RWPE1 (cell line): ENCODE results near the gene GNS.
A peak's percentile ranks its signal among the peaks of the same experiment; 100 is the strongest.
"Not testable (repeated sequence)": the region's sequence is repeated elsewhere in the genome, so short reads cannot be mapped to it uniquely, and the experiment has no call there.

ENCODE experiments used
- CTCF ChIA-PET: fragments of 350-600 bp; sonication (Branson Sonifier 250); formaldehyde crosslinking; extraction: SDS; loops from one replicate; lab custom pipeline; 2021; lab: Yijun Ruan, JAX
- POLR2A ChIA-PET: fragments of 400-600 bp; formaldehyde crosslinking; extraction: SDS; loops from one replicate; lab custom pipeline; 2020; ENCODE audit warnings: antibody characterized with exemption; ENCODE audit not compliant: low non-redundant PET; lab: Yijun Ruan, JAX
- DNase-seq: peaks from one replicate; pipeline ENCODE4 v3.0.0; 2012; ENCODE audit warnings: low spot score
- H3K27ac ChIP-seq: fragments of 450-650 bp; 2 replicates; pipeline ENCODE4 v1.5.1; 2017
- TF ChIP-seq, protein P1 (sequence below): fragments of 450-650 bp; conservative IDR thresholded peaks from 2 replicates; pipeline ENCODE4 v1.5.1; 2017; ENCODE audit warnings: low read depth, mild to moderate bottlenecking

GNS gene

DNA sequence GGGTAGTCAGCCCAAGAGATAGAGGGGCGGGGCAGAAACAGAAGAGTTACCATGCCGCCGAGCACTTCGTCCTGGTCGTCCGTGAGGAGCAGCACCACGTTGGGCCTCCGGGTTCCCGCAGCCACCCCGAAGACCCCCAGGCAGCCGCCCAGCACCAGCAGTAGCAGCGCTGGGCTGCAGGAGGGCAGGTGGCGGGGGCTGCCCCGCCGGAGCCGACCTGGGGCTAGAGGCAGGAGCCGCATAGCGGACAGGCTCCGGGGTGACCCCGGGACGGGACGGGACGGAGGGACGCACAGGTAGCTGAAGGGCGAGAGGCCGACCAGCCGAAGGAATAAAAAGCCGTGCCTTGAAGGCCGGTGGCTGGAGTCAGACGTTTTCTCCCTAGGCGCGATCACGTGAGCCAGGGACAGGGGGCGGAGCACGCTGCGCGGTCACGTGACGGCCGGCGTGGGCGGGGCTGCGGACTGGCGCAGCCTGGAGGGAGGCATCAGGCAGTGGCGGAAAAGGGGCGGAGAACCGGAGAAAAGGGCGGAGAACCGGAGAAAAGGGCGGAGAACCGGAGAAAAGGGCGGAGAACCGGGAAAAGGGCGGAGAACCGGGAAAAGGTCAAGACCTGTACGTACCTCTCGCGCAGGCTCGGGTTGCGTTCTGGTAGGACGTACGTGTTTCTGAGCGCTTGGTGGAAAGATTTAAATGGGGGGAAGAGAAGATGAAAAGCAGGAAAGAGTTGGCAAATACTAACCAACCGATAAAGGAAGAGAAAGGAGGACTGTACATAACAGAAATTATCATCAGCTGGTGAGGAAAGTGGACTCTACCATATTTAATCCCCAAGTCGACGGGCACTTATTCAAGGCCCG, at the start of gene GNS:
Gene GNS, minus strand, starts transcription at position 372 of the 860 bp plus-strand sequence. Its CDS starts 130 bp downstream, at position 242.
- DNase-seq = peak; percentile 97
- POLR2A ChIA-PET = no interaction called here
- CTCF ChIA-PET = interaction anchor here (0.6 to 0.8 kb wide), 2 partner anchors 48 to 136 kb away, joined by 3 read pairs; no protein-coding TSS in a partner anchor
- TF ChIP-seq, protein P1, sequence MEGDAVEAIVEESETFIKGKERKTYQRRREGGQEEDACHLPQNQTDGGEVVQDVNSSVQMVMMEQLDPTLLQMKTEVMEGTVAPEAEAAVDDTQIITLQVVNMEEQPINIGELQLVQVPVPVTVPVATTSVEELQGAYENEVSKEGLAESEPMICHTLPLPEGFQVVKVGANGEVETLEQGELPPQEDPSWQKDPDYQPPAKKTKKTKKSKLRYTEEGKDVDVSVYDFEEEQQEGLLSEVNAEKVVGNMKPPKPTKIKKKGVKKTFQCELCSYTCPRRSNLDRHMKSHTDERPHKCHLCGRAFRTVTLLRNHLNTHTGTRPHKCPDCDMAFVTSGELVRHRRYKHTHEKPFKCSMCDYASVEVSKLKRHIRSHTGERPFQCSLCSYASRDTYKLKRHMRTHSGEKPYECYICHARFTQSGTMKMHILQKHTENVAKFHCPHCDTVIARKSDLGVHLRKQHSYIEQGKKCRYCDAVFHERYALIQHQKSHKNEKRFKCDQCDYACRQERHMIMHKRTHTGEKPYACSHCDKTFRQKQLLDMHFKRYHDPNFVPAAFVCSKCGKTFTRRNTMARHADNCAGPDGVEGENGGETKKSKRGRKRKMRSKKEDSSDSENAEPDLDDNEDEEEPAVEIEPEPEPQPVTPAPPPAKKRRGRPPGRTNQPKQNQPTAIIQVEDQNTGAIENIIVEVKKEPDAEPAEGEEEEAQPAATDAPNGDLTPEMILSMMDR = no peak
- peak within 1 kb of the TSS; percentile 78 for H3K27ac ChIP-seq

DNA sequence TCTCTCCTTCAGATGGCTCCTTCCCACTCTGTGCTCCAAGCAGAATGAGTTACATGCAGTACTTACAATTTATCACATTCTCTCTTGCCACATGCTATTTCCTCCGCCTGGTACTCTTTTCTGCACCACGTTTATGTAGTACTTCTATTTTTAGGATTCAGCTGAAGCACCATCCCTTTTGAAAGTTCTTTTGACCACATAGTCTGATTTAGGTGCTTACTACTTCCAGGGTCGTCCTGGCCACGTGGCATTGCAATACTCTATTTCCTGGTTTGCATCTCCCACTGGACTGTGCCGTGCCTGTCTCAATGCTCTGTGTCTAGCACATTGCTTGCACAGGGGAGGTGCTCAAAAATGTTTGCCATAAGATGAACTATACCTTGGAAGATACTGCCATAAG, 48.9 kb upstream of the GNS start:
- ChIA-PET CTCF (no interaction called here), POLR2A (no interaction called here)
- H3K27ac ChIP-seq = no peak overlapping the region
- TF ChIP-seq, protein P1 = no peak
- no peak for DNase-seq

DNA sequence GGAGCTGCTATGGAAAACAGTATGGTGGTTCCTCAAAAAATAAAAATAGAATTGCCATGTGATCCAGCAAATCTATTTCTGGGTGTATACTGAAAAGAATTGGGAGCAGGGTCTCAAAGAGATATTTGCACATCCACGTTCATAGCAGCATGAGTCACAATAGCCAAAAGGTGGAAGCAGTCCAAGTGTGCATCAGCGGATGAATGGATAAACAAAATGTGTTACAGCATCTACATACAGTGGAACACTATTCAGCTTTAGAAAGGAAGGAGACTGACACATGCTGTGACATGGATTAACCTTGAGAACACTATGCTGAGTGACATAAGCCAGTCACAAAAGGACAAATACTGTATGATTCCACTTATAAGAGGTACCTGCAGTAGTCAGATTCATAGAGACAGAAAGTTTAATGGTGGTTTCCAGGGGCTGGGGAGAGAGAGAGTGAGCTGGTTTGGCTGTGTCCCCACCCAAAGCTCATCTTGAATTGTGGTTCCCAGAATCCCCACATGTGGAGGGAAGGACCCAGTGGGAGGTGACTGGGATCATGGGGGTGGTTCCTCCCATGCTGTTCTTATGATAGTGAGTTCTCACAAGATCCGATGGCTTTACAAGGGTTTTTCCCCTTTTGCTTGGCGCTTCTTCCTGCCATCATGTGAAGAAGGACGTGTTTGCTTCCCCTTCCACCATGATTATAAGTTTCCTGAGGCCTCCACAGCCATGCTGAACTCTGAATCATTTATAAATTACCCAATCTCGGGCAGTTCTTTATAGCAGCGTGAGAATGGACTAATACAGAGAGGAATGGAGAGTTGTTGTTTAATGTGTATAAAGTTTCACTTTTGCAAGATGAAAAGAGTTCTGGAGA, 47.6 kb upstream of the GNS start:
- POLR2A ChIA-PET = no interaction called here
- DNase-seq = no peak
- CTCF ChIA-PET = interaction anchor here (0.6 to 1.4 kb wide), 3 partner anchors 11 to 82 kb away, joined by 3 to 4 read pairs (median 4); no protein-coding TSS in a partner anchor
- H3K27ac ChIP-seq = no peak overlapping the region
- TF ChIP-seq, protein P1 = no peak

DNA sequence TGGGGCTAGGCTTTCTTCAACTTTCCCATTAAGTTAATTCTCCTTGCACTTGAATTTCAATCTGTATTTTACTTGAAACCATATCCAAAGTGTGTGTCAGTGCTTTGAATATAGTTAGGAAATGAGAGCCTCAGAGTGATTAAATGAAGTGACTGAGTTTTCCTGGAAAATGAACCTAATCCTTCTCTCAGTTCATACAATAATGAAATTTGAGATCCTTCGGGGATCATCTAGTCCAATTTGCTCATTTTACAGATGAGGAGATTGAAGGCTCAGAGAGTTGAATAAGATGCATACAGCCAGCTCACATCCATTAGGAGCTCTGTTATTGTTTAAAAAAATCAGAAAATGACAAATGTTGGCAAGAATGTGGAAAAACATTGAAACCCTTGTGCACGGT, 47.0 kb upstream of the GNS start:
- TF ChIP-seq, protein P1 = no peak
- ChIA-PET CTCF (interaction anchor here (0.7 to 1.4 kb wide), 2 partner anchors 10 to 82 kb away, joined by 4 read pairs; no protein-coding TSS in a partner anchor), POLR2A (no interaction called here)
- no peak overlapping the region for H3K27ac ChIP-seq
- no peak for DNase-seq

DNA sequence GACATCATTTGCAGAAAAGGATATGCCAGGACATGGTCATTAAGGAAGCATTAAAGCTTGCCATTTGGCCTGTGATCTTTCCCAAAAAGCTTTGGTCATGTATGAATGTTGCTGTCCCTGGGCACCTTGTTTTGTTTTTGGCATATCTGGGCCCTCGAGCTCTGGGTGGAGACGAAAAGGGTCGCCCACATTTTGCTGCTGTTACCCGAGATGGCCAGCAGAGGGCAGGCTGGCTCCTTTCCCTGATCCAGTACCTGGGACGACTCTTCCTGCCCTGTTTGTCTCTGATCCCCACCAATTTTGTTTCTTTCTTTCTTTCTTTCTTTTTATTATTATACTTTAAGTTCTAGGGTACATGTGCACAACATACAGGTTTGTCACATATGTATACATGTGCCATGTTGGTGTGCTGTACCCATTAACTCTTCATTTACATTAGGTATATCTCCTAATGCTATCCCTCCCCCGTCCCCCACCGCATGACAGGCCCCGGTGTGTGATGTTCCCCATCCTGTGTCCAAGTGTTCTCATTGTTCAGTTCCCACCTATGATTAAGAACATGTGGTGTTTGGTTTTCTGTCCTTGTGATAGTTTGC, 43.1 kb upstream of the GNS start:
- POLR2A ChIA-PET, H3K27ac ChIP-seq: not testable (repeated sequence)
- TF ChIP-seq, protein P1 = peak; percentile 89
- DNase-seq = peak; percentile 75
- CTCF ChIA-PET = interaction anchor here (0.6 to 1.7 kb wide), 12 partner anchors 16 to 332 kb away, joined by 3 to 10 read pairs (median 5); no protein-coding TSS in a partner anchor

DNA sequence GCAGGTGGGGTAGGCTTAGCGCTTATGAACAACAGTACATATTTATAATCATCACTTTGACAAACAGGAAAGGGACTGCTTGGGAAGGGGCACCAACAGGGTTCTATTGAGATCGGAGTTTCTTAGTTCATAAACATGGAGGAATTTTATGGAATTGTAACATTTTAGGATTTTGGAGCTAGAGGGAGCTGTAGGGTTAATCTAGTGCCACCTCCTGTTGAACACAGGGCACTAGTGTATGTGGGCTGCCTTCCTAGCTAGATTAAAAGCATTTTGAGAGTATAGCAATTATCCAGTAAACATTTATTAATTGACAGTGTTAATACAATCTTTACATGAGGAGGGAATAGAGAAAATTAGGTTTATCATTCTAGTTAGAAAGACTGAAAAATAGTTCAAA, 42.2 kb upstream of the GNS start:
- peak; percentile 35 for DNase-seq
- ChIA-PET CTCF (interaction anchor here (0.7 to 1.7 kb wide), 9 partner anchors 21 to 252 kb away, joined by 3 to 10 read pairs (median 5); no protein-coding TSS in a partner anchor), POLR2A (no interaction called here)
- TF ChIP-seq, protein P1 = no peak
- no peak overlapping the region for H3K27ac ChIP-seq
